ENCODE results near the gene KLF9. TPM values are rescaled to one million over a fixed set of nuclear protein-coding genes. Genes with fewer than 3 reads are reported as not detected.

The KLF9 gene
- total RNA-seq, 4 donors from 2014 or later: 286 to 387 (median 351) TPM

GRCh38 chr9:70452365-70452764 lies 37.9 kb upstream of the KLF9 start:
- TF ChIP-seq EP300 (IDR thresholded peaks at IDR 0.05): no peak
- Histone ChIP-seq H3K9me3 (no peaks in the 10 kb centered on the region), H3K4me3 (no peak overlapping the region), H3K27ac (no peak overlapping the region), H3K27me3 (no peaks in the 10 kb centered on the region), H3K4me1 (peaks cover 0 to 18% (median 2%) of the 10 kb centered on the region in 4 donors), H3K36me3 (no peaks in the 10 kb centered on the region)
- WGBS, 2 donors: 96 to 99% methylated on average over 3 of the region's 3 CpGs
- no peak for DNase-seq (ENCODE audit: low spot score in 2 of 2)

- no peak for DNase-seq (ENCODE audit: low spot score in 2 of 2)
- Histone ChIP-seq H3K9me3 (no peaks in the 10 kb centered on the region), H3K27me3 (no peaks in the 10 kb centered on the region), H3K36me3 (no peaks in the 10 kb centered on the region), H3K4me3 (no peak overlapping the region), H3K4me1 (peaks cover 0 to 12% (median 2%) of the 10 kb centered on the region in 4 donors), H3K27ac (no peak overlapping the region)
- no peak for TF ChIP-seq EP300 (IDR thresholded peaks at IDR 0.05)
- TF ChIP-seq CTCF (IDR thresholded peaks at IDR 0.05): no peak
- no peak for TF ChIP-seq POLR2A (IDR thresholded peaks at IDR 0.05)
- WGBS, 2 donors: 90% methylated on average over 5 of the region's 5 CpGs
Measured at GRCh38 chr9:70451765-70452164, 37.3 kb upstream of the KLF9 start.

- TF ChIP-seq EP300 (IDR thresholded peaks at IDR 0.05) (no peak), POLR2A (IDR thresholded peaks at IDR 0.05) (no peak), CTCF (IDR thresholded peaks at IDR 0.05) (no peak)
Measured at GRCh38 chr9:70450738-70451137, 36.3 kb upstream of the KLF9 start.

GRCh38 chr9:70449461-70449860 lies 35.0 kb upstream of the KLF9 start:
- TF ChIP-seq EP300 (IDR thresholded peaks at IDR 0.05) (no peak), CTCF (IDR thresholded peaks at IDR 0.05) (no peak), POLR2A (IDR thresholded peaks at IDR 0.05) (no peak)
- Histone ChIP-seq H3K27ac (no peak overlapping the region), H3K9me3 (no peaks in the 10 kb centered on the region), H3K36me3 (no peaks in the 10 kb centered on the region), H3K4me3 (no peak overlapping the region), H3K27me3 (no peaks in the 10 kb centered on the region), H3K4me1 (no peaks in the 10 kb centered on the region)
- no peak for DNase-seq (ENCODE audit: low spot score in 2 of 2)
- WGBS, 2 donors: 89 to 90% methylated on average over 2 of the region's 2 CpGs

More at GRCh38 chr9:70450738-70451137, 36.3 kb upstream of the KLF9 start:
- H3K36me3 ChIP-seq: no peaks in the 10 kb centered on the region
- H3K27me3 ChIP-seq: no peaks in the 10 kb centered on the region
- no peak overlapping the region for H3K4me3 ChIP-seq
- no peak overlapping the region for H3K27ac ChIP-seq
- 83 to 89% methylated on average over 5 of the region's 5 CpGs for WGBS, 2 donors
- DNase-seq (ENCODE audit: low spot score in 2 of 2): no peak
- no peaks in the 10 kb centered on the region for H3K9me3 ChIP-seq
- peaks cover 0 to 2% (median 0%) of the 10 kb centered on the region in 4 donors for H3K4me1 ChIP-seq

- H3K36me3 ChIP-seq: no peaks in the 10 kb centered on the region
- WGBS, 2 donors: 94 to 100% methylated on average over 1 of the region's 1 CpG
- no peaks in the 10 kb centered on the region for H3K4me1 ChIP-seq
- H3K27ac ChIP-seq: no peak overlapping the region
- no peak for TF ChIP-seq EP300 (IDR thresholded peaks at IDR 0.05)
- H3K9me3 ChIP-seq: no peaks in the 10 kb centered on the region
- no peak overlapping the region for H3K4me3 ChIP-seq
- no peaks in the 10 kb centered on the region for H3K27me3 ChIP-seq
- DNase-seq (ENCODE audit: low spot score in 2 of 2): no peak
Measured at GRCh38 chr9:70448919-70449318, 34.5 kb upstream of the KLF9 start.

- Histone ChIP-seq H3K27ac (no peak overlapping the region), H3K36me3 (no peaks in the 10 kb centered on the region), H3K27me3 (no peaks in the 10 kb centered on the region), H3K4me3 (no peak overlapping the region), H3K9me3 (no peaks in the 10 kb centered on the region), H3K4me1 (peaks cover 0 to 9% (median 0%) of the 10 kb centered on the region in 4 donors)
- TF ChIP-seq EP300 (IDR thresholded peaks at IDR 0.05) (no peak), POLR2A (IDR thresholded peaks at IDR 0.05) (no peak), CTCF (IDR thresholded peaks at IDR 0.05) (no peak)
- WGBS, 2 donors: 82 to 96% methylated on average over 1 of the region's 1 CpG
- DNase-seq (ENCODE audit: low spot score in 2 of 2): no peak
Measured at GRCh38 chr9:70444904-70445303, 30.4 kb upstream of the KLF9 start.
